DOHH2 (cell line): ENCODE measurements around the gene GAA.

ENCODE experiments used
- H3F3A ChIP-seq: fragments of 200-600 bp; sonication (generic), shearing (Covaris generic); 2 replicates; pipeline ENCODE4 v1.6.0; 2016; ENCODE audit warnings: antibody characterized with exemption, mild to moderate bottlenecking; ENCODE audit not compliant: control insufficient read depth, insufficient read depth
- H3K27ac ChIP-seq: fragments of 200-600 bp; sonication (generic); 2 replicates; pipeline ENCODE4 v1.5.1; 2014; ENCODE audit warnings: low read depth, mild to moderate bottlenecking, low read length, moderate library complexity
- H3K27me3 ChIP-seq: fragments of 200-600 bp; sonication (generic); 2 replicates; pipeline ENCODE4 v1.6.1; 2014; ENCODE audit warnings: mild to moderate bottlenecking, low read length, mixed read lengths; ENCODE audit not compliant: control insufficient read depth
- H3K36me3 ChIP-seq: fragments of 200-600 bp; sonication (generic); 2 replicates; pipeline ENCODE4 v1.6.1; 2014; ENCODE audit warnings: mild to moderate bottlenecking, low read length, moderate library complexity, mixed read lengths; ENCODE audit not compliant: control insufficient read depth
- H3K4me1 ChIP-seq: fragments of 200-600 bp; sonication (generic); 2 replicates; pipeline ENCODE4 v1.6.1; 2014; ENCODE audit warnings: mild to moderate bottlenecking, low read length, mixed read lengths; ENCODE audit not compliant: control insufficient read depth
- H3K4me2 ChIP-seq: fragments of 200-600 bp; sonication (generic); 2 replicates; pipeline ENCODE4 v1.6.0; 2014; ENCODE audit warnings: mild to moderate bottlenecking, low read length, moderate library complexity
- H3K4me3 ChIP-seq: fragments of 200-600 bp; sonication (generic); 2 replicates; pipeline ENCODE4 v1.5.1; 2014; ENCODE audit warnings: mild to moderate bottlenecking, low read length, mixed read lengths
- H3K79me2 ChIP-seq: fragments of 200-600 bp; sonication (generic); 2 replicates; pipeline ENCODE4 v1.6.1; 2014; ENCODE audit warnings: mild to moderate bottlenecking, low read length, mixed read lengths; ENCODE audit not compliant: control insufficient read depth
- H3K9me2 ChIP-seq: fragments of 200-600 bp; sonication (generic); replicated peaks from 2 replicates; pipeline ENCODE4 v1.6.1; 2014; ENCODE audit warnings: mild to moderate bottlenecking, low read length, mixed read lengths; ENCODE audit not compliant: control insufficient read depth
- H3K9me3 ChIP-seq: fragments of 200-600 bp; sonication (generic); 2 replicates; pipeline ENCODE4 v1.6.1; 2014; ENCODE audit warnings: antibody characterized with exemption, low read length, mixed read lengths; ENCODE audit not compliant: control insufficient read depth, insufficient read depth
- H4K20me1 ChIP-seq: fragments of 200-600 bp; sonication (generic); 2 replicates; pipeline ENCODE4 v1.6.0; 2014; ENCODE audit warnings: low read depth, mild to moderate bottlenecking, antibody characterized with exemption, low read length, moderate library complexity; ENCODE audit not compliant: control insufficient read depth, insufficient read depth
- EZH2phosphoT487 ChIP-seq: fragments of 200-600 bp; sonication (generic); IDR thresholded peaks from 2 replicates; pipeline ENCODE4 v1.6.1; 2017; ENCODE audit warnings: borderline replicate concordance, mild to moderate bottlenecking, antibody characterized with exemption, low read length, moderate library complexity, mixed read lengths
- TF ChIP-seq, protein P1 (sequence below): fragments of 200-600 bp; sonication (generic); IDR thresholded peaks from one replicate; pipeline ENCODE4 v1.5.1; 2014; ENCODE audit warnings: antibody characterized with exemption, mild to moderate bottlenecking, low read depth, low read length; ENCODE audit not compliant: poor library complexity, severe bottlenecking

Gene GAA

DNA sequence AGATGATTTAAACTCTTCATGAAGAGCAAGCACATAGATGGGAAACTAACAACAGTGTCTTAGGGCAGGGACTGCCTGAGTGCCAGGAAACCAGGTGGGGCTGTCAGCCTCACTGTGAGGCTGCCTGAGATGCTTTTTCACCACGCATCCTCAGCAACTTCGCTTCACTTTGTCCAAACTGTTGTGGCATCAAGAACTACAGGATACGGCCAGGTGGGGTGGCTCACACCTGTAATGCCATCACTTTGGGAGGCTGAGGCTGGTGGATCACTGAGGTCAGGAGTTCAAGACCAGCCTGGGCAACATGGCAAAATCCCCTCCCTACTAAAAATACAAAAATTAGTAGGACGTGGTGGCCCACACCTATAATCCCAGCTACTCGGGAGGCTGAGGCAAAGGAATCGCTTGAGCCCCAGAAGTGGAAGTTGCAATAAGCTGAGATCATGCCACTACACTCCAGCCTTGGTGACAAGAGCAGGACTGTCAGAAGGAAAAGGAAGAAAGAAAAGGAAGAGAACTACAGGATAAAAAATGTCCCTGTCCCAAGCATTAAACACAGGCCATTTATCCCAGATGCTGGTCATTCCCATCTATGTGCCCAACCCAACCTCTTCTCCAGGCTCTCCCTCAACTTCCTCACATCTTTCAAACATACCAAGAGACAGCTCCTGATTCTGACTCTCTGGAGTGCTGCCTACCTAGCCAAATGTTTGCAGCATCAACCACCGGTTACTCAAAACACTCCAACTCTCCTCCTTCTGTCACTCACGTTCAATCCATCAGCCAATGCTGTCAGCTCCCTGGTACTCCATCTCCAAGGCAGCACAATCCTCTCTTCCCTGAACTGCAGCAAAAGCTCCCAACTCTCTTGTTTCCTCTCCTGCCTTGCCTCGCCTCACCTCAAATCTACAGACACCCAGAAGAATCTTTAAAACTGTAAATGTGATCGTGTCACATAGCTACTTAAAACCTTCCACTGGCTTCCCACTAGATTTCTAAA, 44.0 kb downstream of the GAA start:
- Histone ChIP-seq H4K20me1 (peaks cover 26% of the 10 kb centered on the region), H3K4me2 (peak overlapping the region; percentile 99), H3K79me2 (peaks cover 67% of the 10 kb centered on the region), H3K27ac (no peak overlapping the region; the same call in 1 of the 2 replicates), H3K36me3 (peaks cover 63% of the 10 kb centered on the region), H3K27me3 (no peaks in the 10 kb centered on the region), H3K4me1 (peaks cover 27% of the 10 kb centered on the region), H3F3A (no peaks in the 10 kb centered on the region), H3K4me3 (peak overlapping the region; percentile 100), H3K9me2 (no peaks in the 10 kb centered on the region), H3K9me3 (no peaks in the 10 kb centered on the region)
- TF ChIP-seq, protein P1, sequence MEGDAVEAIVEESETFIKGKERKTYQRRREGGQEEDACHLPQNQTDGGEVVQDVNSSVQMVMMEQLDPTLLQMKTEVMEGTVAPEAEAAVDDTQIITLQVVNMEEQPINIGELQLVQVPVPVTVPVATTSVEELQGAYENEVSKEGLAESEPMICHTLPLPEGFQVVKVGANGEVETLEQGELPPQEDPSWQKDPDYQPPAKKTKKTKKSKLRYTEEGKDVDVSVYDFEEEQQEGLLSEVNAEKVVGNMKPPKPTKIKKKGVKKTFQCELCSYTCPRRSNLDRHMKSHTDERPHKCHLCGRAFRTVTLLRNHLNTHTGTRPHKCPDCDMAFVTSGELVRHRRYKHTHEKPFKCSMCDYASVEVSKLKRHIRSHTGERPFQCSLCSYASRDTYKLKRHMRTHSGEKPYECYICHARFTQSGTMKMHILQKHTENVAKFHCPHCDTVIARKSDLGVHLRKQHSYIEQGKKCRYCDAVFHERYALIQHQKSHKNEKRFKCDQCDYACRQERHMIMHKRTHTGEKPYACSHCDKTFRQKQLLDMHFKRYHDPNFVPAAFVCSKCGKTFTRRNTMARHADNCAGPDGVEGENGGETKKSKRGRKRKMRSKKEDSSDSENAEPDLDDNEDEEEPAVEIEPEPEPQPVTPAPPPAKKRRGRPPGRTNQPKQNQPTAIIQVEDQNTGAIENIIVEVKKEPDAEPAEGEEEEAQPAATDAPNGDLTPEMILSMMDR: no peak
- TF ChIP-seq EZH2phosphoT487: no peak

DNA sequence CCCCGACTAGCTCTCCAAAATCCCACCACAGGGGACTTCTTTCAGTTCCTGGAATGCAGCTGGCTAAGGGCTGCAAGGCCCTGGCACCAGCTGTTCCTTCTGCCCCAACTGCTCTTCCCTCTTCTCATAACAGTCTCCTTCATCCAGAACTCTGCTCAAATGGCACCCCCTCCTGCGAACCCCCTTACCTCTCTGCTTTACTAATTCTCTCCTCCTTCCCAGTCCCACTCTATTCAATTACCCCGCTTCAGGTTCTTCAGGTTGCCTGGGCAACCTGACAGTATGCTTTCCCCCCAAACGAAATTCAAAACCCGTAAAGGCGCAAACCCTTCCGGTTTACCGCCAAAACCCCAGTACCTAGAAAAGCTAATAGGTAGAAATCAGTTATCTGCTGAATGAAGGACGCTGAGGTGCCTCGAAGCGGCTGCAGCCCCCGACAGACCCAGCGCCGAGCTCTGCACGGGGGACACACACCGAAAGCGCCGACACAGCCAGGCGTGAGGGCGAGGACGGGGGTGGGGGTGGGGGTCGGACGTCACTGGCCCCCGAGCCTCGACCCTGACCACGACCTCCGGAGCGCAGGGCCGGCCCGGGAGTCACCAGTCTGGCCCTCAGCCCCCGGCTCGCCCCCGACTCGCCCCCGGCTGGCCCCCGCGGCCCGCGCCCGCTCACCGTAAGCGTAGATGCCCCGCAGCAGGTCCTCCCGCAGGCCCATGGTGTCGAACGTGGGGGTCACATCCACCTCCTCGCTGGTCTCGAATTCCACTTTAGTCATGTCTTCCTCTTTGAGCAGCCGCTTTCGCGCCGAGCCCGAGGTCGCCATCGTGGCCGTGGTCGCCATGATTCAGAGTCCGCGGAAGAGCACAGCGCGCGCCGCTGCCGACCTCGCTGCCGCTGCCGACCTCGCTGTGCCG, 45.0 kb downstream of the GAA start:
- Histone ChIP-seq H3K27ac (peak overlapping the region; percentile 59), H3K4me3 (peak overlapping the region; percentile 100), H3F3A (no peaks in the 10 kb centered on the region), H3K9me3 (no peaks in the 10 kb centered on the region), H3K9me2 (no peaks in the 10 kb centered on the region), H3K79me2 (peaks cover 67% of the 10 kb centered on the region), H4K20me1 (peaks cover 26% of the 10 kb centered on the region), H3K4me2 (peak overlapping the region; percentile 99), H3K27me3 (no peaks in the 10 kb centered on the region), H3K36me3 (peaks cover 53% of the 10 kb centered on the region), H3K4me1 (peaks cover 27% of the 10 kb centered on the region)
- TF ChIP-seq, protein P1: no peak

DNA sequence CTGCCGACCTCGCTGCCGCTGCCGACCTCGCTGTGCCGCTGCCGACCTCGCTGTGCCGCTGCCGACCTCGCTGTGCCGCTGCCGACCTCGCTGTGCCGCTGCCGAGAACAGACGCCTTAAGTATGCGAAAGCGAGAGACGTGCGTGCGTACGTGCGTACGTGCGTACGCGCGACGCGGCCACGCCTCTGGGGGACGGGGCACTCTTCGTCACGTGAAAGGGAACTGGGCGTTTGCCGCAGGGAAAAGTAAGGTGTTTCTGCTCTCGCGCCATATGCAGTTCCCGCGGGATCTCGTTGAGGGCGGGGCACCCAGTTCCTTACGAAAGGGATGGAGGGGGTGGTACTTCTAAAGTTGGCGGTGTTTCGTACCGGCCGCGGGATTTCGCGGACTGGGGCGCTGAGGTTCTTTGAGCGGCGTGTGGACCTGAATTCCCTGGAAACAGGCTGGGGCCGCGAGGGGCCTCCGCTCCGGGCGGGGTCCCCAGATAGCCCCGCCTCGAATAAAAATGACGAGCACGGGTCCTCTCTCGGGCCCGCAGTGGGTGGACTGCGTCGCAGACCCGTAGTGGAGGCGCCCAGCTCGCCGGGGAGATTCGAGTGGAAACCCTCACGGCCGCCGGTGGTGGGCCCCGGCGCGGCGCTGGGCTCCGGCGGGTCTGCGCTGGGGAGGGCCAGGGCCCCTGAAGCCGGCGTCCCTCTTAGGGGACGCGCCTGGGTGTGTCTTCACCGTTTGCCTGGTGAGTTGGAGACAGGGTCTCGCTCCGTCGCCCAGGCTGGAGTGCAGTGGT, 45.8 kb downstream of the GAA start, which contains the start of gene EIF4A3:
Gene EIF4A3, minus strand, starts transcription at position 94 of the 788 bp plus-strand sequence. CDS start 167 bp downstream, outside the sequence.
- Histone ChIP-seq H3F3A (no peaks in the 10 kb centered on the region), H3K9me3 (no peaks in the 10 kb centered on the region), H3K4me2 (peak within 1 kb of the TSS; percentile 99), H4K20me1 (peaks cover 26% of the 10 kb centered on the region), H3K4me1 (peaks cover 27% of the 10 kb centered on the region), H3K9me2 (no peaks in the 10 kb centered on the region), H3K4me3 (peak within 1 kb of the TSS; percentile 100), H3K27ac (peak within 1 kb of the TSS; percentile 59), H3K79me2 (peaks cover 61% of the 10 kb centered on the region), H3K27me3 (no peaks in the 10 kb centered on the region), H3K36me3 (peaks cover 45% of the 10 kb centered on the region)
- TF ChIP-seq EZH2phosphoT487: no peak
- TF ChIP-seq, protein P1: no peak
